Activated CD4-positive, alpha-beta T cell treated with anti-CD3 and anti-CD28 coated beads, Interleukin-2, Interleukin-6, amounts not matched to agents 100 ng/mL and 50 ng/mL, durations not matched to agents 16 hours and 8 hours (primary cell): ENCODE results near the gene SPEG.

Source experiments
- DNase-seq: peaks from one replicate; pipeline ENCODE4 v3.0.0-alpha.2; 2020

The SPEG gene

DNA sequence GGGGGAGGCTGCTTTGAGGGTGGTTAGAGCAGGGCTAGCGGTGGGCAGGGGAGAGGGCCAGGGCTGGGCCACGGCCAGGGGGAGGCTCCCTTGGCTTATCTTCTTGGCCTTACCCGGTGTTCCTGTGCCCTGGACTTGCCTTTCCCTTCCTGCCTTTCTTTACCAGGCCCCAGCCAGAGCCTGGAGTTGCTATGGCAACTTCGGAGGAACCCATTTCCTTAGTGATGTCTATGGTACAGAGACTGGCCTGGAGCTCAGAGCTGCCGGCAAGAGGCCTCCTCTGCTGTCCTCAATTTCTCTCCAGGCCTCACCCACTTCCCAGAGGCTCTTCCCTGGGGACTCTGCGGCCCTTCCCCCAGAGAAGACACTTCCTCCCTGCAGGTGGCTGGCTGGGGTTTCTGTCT is 11.5 kb downstream of the SPEG start:
- DNase-seq, result no peak

DNA sequence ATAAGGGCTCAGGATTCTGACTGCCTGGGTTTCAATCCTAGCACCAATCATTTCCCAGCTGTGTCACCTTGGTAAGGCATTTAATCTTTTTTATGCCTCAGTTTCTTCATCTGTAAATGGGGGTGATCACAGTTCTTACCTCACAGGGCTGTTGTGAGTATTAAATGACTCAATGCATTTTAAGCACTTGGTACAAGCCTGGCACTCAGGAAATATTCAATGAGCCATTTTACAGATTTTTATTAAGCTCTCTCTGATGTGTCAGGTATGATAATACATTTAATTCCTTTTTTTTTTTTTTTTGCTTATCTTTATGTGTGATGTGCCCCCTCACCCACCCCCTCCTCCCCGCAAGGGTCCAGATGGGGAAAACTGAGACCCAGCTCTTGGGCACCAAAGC is 12.0 kb downstream of the SPEG start:
- DNase-seq, result no peak

GRCh38 chr2:219447242-219448098 is 12.8 kb downstream of the SPEG start:
- no peak for DNase-seq

DNA sequence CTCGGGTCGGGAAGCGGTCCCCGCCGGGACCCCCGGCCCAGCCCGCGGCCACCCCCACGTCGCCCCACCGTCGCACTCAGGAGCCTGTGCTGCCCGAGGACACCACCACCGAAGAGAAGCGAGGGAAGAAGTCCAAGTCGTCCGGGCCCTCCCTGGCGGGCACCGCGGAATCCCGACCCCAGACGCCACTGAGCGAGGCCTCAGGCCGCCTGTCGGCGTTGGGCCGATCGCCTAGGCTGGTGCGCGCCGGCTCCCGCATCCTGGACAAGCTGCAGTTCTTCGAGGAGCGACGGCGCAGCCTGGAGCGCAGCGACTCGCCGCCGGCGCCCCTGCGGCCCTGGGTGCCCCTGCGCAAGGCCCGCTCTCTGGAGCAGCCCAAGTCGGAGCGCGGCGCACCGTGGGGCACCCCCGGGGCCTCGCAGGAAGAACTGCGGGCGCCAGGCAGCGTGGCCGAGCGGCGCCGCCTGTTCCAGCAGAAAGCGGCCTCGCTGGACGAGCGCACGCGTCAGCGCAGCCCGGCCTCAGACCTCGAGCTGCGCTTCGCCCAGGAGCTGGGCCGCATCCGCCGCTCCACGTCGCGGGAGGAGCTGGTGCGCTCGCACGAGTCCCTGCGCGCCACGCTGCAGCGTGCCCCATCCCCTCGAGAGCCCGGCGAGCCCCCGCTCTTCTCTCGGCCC is 13.6 kb downstream of the SPEG start:
- DNase-seq, result no peak

DNA sequence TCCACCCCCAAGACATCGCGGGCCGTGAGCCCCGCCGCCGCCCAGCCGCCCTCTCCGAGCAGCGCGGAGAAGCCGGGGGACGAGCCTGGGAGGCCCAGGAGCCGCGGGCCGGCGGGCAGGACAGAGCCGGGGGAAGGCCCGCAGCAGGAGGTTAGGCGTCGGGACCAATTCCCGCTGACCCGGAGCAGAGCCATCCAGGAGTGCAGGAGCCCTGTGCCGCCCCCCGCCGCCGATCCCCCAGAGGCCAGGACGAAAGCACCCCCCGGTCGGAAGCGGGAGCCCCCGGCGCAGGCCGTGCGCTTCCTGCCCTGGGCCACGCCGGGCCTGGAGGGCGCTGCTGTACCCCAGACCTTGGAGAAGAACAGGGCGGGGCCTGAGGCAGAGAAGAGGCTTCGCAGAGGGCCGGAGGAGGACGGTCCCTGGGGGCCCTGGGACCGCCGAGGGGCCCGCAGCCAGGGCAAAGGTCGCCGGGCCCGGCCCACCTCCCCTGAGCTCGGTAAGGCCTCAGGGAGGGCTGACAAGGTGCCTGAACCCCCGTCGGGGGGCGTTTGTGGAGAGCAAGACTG is 14.2 kb downstream of the SPEG start:
- no peak for DNase-seq

GRCh38 chr2:219449609-219450008 is 15.0 kb downstream of the SPEG start:
- DNase-seq, result no peak

- DNase-seq, result no peak
These were observed 17.2 kb downstream of the SPEG start for GRCh38 chr2:219451661-219452360.

DNA sequence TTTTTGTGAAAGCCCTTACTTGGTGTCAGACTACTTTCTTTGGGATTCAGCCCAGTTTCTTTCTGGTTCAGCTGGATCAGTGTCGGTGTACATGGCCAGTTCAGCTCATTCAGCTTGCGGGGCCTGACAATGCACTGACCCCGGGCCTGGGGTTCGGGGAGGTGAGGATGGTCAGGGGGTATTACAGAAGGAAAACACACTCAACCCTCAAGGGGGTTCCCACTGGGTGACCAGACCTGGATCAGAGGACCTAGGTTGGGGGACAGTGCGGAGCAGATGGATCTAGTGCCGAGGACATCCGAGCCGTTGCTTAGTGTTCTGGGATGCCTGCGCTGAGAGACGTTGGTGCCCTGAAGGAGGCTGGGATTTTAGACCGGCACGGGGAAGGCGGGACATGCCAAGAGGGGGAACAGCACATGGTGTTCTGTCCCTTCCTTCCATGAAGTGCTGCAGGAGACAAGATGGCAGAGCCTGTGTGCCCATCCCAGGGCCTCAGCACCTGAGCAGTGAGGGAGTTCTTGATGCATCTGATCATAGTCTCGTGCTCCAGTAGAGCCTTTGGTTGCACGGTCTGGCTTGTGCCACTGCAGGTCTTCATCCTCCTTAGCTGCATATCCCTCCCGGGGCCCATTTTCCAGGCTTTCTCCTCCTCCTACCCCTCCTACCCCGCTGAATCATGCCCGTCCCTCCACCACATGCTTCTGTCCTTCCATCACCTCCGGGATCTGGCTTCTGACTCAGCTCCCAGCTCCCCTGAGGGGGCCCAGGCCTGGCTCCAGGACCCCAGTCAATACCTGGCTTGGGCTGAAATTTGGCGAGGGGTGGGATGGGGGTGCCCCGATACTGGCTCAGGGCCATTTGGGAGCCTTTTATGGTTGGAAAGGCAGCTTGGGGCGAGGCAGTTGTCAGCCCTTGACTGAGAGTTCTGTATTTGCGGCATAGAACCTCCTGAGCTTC is 18.0 kb downstream of the SPEG start:
- no peak for DNase-seq

- no peak for DNase-seq
These were observed 19.3 kb downstream of the SPEG start for GRCh38 chr2:219453671-219454590.

GRCh38 chr2:219455581-219455980 is 20.9 kb downstream of the SPEG start:
- no peak for DNase-seq

DNA sequence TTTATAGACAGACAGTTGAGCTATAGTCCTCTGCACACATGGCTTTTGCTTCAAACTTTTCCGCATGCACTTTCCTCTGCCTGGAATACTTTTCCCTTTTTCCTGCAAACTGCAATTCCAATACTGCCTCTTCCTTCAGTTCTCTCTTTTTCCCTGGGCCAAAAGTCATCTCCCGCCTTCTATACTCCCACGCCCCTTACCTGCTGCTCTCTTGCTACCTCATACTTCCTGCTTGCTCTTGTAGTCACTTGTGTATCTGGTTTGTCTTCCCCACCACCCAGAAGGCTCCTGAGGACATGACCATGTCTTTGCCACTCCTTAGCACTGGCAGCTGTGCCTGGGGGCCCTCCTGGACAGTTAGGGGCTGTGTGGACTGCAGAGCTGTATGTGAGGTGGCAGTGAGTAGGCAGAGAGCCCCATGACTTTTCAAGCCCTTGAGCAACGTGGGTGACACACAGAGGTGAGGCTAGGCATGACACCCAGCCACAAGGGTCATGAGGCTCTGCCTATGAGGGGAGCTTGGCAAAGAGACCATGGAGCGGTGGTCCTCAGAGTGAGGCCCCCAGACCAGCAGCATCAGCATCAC is 23.2 kb downstream of the SPEG start:
- peak; percentile 24 for DNase-seq

DNA sequence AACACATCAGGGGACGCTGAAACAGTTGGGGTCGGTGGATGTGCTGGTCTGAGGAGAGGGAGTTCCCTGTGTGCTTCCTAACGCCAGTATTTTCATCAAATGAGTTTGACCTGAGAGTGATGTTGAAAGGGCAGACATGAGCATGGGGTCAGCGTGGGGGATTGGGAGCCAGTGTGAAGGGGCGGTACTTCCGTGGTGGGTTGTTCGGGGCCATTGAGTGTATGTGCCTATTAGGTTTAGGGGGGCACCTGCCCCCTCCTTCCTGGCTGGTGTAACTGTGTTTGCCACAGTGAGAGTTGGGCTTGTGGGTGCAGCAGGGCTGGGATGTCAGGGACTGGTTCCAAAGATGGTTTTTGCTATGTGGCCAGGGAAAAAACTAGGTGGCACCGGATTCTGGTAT is 24.4 kb downstream of the SPEG start:
- no peak for DNase-seq

GRCh38 chr2:219459460-219460311 is 25.0 kb downstream of the SPEG start:
- peak; percentile 50 for DNase-seq

- no peak for DNase-seq
These were observed 25.8 kb downstream of the SPEG start for GRCh38 chr2:219460424-219460926.

DNA sequence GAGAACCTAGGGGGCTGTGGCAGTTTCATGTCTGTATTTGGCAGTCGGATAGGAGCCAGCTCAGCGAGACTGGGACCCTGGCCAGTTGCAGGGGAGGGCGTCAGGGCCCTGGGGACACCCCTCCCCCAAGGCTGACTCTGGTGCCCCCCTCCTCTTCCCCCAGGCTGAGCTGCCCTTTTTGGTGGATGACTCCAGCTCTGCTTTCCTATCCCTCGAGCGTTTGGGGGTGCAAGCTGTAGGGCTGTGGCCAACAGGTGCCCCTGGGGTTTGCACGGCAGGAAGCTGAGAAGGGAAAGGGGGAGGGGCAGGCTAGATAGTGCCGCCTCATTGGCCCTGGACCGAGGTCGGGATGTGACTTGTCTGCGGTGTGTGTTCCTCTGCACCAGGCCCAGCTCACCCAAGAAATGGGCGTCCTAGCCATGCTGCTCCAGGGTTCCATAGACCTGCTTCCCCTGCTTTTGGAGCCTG is 26.4 kb downstream of the SPEG start:
- DNase-seq, result peak; percentile 33

GRCh38 chr2:219461669-219462068 is 27.0 kb downstream of the SPEG start:
- no peak for DNase-seq

DNA sequence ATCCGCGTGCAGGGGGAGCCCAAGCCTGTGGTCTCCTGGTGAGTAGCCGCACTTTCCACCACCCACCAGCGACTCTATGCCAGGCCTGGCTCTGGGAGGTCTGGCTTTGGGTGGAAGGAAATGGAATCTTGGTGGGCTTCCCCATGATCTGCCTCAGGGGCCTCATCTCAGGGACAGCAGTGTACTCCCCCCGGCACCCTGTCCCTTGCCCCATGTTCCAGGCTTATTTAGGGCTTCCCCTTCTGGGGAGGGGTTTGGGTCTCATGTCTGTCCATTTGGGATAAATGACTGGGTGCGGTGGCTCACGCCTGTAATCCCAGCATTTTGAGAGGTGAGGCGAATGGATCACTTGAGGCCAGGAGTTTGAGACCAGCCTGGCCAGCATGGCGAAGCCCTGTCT is 27.7 kb downstream of the SPEG start:
- DNase-seq, result no peak

GRCh38 chr2:219464286-219465032 is 29.8 kb downstream of the SPEG start:
- DNase-seq, result no peak
